GM18502 (cell line): ENCODE results near the gene SLFN12L.
"Not testable (repeated sequence)": the region's sequence is repeated elsewhere in the genome, so short reads cannot be mapped to it uniquely, and the experiment has no call there.

Source experiments
- ATAC-seq: cut with Tn5 transposase; IDR thresholded peaks from one replicate; pipeline ENCODE4 v1.9.1; 2021; ENCODE audit warnings: mild to moderate bottlenecking; ENCODE audit not compliant: unreplicated experiment, poor library complexity

Gene SLFN12L

GRCh38 chr17:35543856-35544255, 6.4 kb upstream of the SLFN12L start:
- ATAC-seq, result no peak

- no peak for ATAC-seq
These were observed 5.5 kb upstream of the SLFN12L start for GRCh38 chr17:35542990-35543389.

GRCh38 chr17:35541434-35541833, 4.0 kb upstream of the SLFN12L start:
- ATAC-seq, result no peak

- ATAC-seq, result no peak
These were observed 3.3 kb upstream of the SLFN12L start for GRCh38 chr17:35540589-35541404.

GRCh38 chr17:35539659-35540026, 2.2 kb upstream of the SLFN12L start:
- ATAC-seq, result no peak

GRCh38 chr17:35536664-35537171, 760 bp downstream of the SLFN12L start:
- no peak for ATAC-seq

GRCh38 chr17:35535406-35535805, 2.1 kb downstream of the SLFN12L start:
- ATAC-seq, result not testable (repeated sequence)

- no peak for ATAC-seq
These were observed 2.8 kb downstream of the SLFN12L start for GRCh38 chr17:35534576-35535093.

GRCh38 chr17:35531160-35531559, 6.3 kb downstream of the SLFN12L start:
- ATAC-seq, result no peak

- no peak for ATAC-seq
These were observed 7.6 kb downstream of the SLFN12L start for GRCh38 chr17:35529866-35530265.

- ATAC-seq, result not testable (repeated sequence)
These were observed 8.2 kb downstream of the SLFN12L start for GRCh38 chr17:35529326-35529725.

GRCh38 chr17:35523296-35523695, 14.2 kb downstream of the SLFN12L start:
- no peak for ATAC-seq

GRCh38 chr17:35521654-35522256, 15.7 kb downstream of the SLFN12L start:
- ATAC-seq, result not testable (repeated sequence)

GRCh38 chr17:35521150-35521549, 16.3 kb downstream of the SLFN12L start:
- ATAC-seq, result no peak

GRCh38 chr17:35519906-35520442, 17.5 kb downstream of the SLFN12L start:
- ATAC-seq, result no peak

GRCh38 chr17:35519439-35519838, 18.0 kb downstream of the SLFN12L start:
- ATAC-seq, result no peak

GRCh38 chr17:35518431-35518830, 19.0 kb downstream of the SLFN12L start:
- ATAC-seq, result not testable (repeated sequence)

GRCh38 chr17:35515027-35515426, 22.5 kb downstream of the SLFN12L start:
- no peak for ATAC-seq

GRCh38 chr17:35514564-35514963, 22.9 kb downstream of the SLFN12L start:
- ATAC-seq, result no peak

GRCh38 chr17:35510052-35510451, 27.4 kb downstream of the SLFN12L start:
- ATAC-seq, result no peak

GRCh38 chr17:35507714-35508113, 29.8 kb downstream of the SLFN12L start:
- ATAC-seq, result not testable (repeated sequence)
